Heart left ventricle (tissue), 13 donors: ENCODE measurements around the gene ANKRD35.

Experiments used
- POLR2A ChIP-seq, 2 donors: fragments of 450-650 bp; IDR thresholded peaks; one replicate each; pipeline ENCODE4 v1.6.1; 2017; ENCODE audit warnings: antibody characterized with exemption in 2 of 2, mild to moderate bottlenecking in 2 of 2, moderate library complexity in 2 of 2
- TF ChIP-seq, protein P1 (sequence below), 12 donors: fragments of 200-600 bp; sonication (generic) in 4 of 12; IDR thresholded peaks; one replicate each; pipeline versions ENCODE4 v1.5.0 to v1.8.0; 2018 to 2022; ENCODE audit warnings: antibody characterized with exemption in 12 of 12, mild to moderate bottlenecking in 5 of 12
- donor health status: ischemic (EF 13 %, LVEDD 7.1; RV severe dilation, severe dysfunction).
- donor health status: DM: no; HTN: yes; CAD: no.
- donor health status: DM: no; HTN: no; CAD: no.
- donor health status: ischemic (EF 25% LVEDD 6.9; RV normal size, moderate dysfunction).
- donor health status: ischemic (EF 25% LVEDD 5.7; RV mildly dilated, moderate dysfunction).
- donor health status: ischemic (EF 35%, LVEDD 5.7; RV mildly dilated, moderate dysfunction).
- donor health status: nonischemic (EF 11% LVEDD 7.7; RV severe dilation, severe dysfunction).
- donor health status: DM: yes; HTN: yes; CAD: no.
- donor health status: PGD.
- donor health status: ischemic (EF 29% LVEDD 5.4; RV normal size, mild dysfunction).
- donor health status: nonischemic (EF 23%, LVEDD 6.1; RV moderate dilation, normal function).

GRCh38 chr1:145859491-145860023, 26.1 kb downstream of the ANKRD35 start:
- TF ChIP-seq, protein P1, sequence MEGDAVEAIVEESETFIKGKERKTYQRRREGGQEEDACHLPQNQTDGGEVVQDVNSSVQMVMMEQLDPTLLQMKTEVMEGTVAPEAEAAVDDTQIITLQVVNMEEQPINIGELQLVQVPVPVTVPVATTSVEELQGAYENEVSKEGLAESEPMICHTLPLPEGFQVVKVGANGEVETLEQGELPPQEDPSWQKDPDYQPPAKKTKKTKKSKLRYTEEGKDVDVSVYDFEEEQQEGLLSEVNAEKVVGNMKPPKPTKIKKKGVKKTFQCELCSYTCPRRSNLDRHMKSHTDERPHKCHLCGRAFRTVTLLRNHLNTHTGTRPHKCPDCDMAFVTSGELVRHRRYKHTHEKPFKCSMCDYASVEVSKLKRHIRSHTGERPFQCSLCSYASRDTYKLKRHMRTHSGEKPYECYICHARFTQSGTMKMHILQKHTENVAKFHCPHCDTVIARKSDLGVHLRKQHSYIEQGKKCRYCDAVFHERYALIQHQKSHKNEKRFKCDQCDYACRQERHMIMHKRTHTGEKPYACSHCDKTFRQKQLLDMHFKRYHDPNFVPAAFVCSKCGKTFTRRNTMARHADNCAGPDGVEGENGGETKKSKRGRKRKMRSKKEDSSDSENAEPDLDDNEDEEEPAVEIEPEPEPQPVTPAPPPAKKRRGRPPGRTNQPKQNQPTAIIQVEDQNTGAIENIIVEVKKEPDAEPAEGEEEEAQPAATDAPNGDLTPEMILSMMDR (IDR thresholded peaks at IDR 0.05) = peak in 3 of 12 donors; percentile 9 to 32 (median 19)
- TF ChIP-seq POLR2A (IDR thresholded peaks at IDR 0.05) = peak; percentile 8 to 70
